Psoas muscle (tissue), 8 donors: ENCODE data around the gene VIM. TPM values are rescaled to one million over a fixed set of nuclear protein-coding genes. Genes with fewer than 3 reads are reported as not detected.

ENCODE experiments used
- ATAC-seq, 4 donors: fragments of 200-7000 bp; cut with Tn5 transposase; one replicate each; pipeline ENCODE4 v1.9.1; 2020; ENCODE audit warnings: moderate library complexity in 3 of 4, mild to moderate bottlenecking in 2 of 4
- DNase-seq, 2 donors: peaks; one replicate each; pipeline ENCODE4 v3.0.0-alpha.2; 2020
- H3K27ac ChIP-seq: fragments of 200-600 bp; one replicate; pipeline ENCODE4 v1.8.0; 2022
- H3K27me3 ChIP-seq, 3 donors: fragments of 200-600 bp in 1 of 3; one replicate each; pipeline versions ENCODE4 v1.6.1 to v1.8.0; 2013 to 2022; ENCODE audit warnings: low read length in 2 of 3, mild to moderate bottlenecking in 2 of 3, moderate library complexity in 1 of 3; ENCODE audit not compliant: insufficient read depth in 3 of 3
- H3K36me3 ChIP-seq, 2 donors: fragments of 200-600 bp in 1 of 2; one replicate each; pipeline versions ENCODE4 v1.6.1 to v1.8.0; 2013 to 2022; ENCODE audit warnings: low read depth in 1 of 2, mild to moderate bottlenecking in 1 of 2, moderate library complexity in 1 of 2; ENCODE audit not compliant: insufficient read depth in 1 of 2
- H3K4me1 ChIP-seq: fragments of 200-600 bp; one replicate; pipeline ENCODE4 v1.8.0; 2022
- H3K4me3 ChIP-seq: fragments of 200-600 bp; one replicate; pipeline ENCODE4 v1.8.0; 2022; ENCODE audit warnings: mild to moderate bottlenecking
- H3K9me3 ChIP-seq: fragments of 200-600 bp; one replicate; pipeline ENCODE4 v1.8.0; 2022
- WGBS, 3 donors: extraction: QIAGEN DNeasy Blood & Tissue Kit; methylation state at CpG; one replicate each; pipeline versions ENCODE4 v1.1.6 to v1.1.7; 2013; 5-methylcytosine and 5-hydroxymethylcytosine counted together
- intact Hi-C, 2 donors: fragments of 100-400 bp; cut with DNase I; formaldehyde crosslinking; loops; one replicate each; pipeline versions ENCODE4 v1.11.0 to v1.14.2; 2022
- polyA plus RNA-seq, 3 donors: library from polyadenylated mRNA; stranded (reverse); fragments of 200-250 nt; gene quantifications; one replicate each; pipeline ENCODE4 v1.2.3, GENCODE V29; 2013
- total RNA-seq, 4 donors: library from RNA; stranded (reverse); fragmentation: NEBNext Ultra II Directional in 2 of 4; extraction: Animal tissue kit (Norgen Biotek cat#: 25700) in 2 of 4; gene quantifications; one replicate each; pipeline versions ENCODE4 v1.2.1 to v1.2.4, GENCODE V29; 2021 to 2023
- TF ChIP-seq, protein P1 (sequence below): fragments of 200-600 bp; IDR thresholded peaks from one replicate; pipeline ENCODE4 v1.8.0; 2022; ENCODE audit warnings: antibody characterized with exemption
- donor health status: healthy with polysubstance abuse.
- donor health status: DM: no; HTN: no; CAD: no; lungs with moderate emphysema.
- donor health status: Bipolar disorder and iron deficiency.
- donor health status: healthy.
- donor health status: DM: yes; HTN: yes; CAD: no.
- donor health status: DM: no; HTN: no; CAD: no.
- donor health status: DM: no; HTN: no; CAD: no.
- donor health status: DM: yes; HTN: yes; CAD: no.

VIM gene
- total and polyA plus RNA-seq, 7 donors, result 126 to 443 (median 197) TPM

DNA sequence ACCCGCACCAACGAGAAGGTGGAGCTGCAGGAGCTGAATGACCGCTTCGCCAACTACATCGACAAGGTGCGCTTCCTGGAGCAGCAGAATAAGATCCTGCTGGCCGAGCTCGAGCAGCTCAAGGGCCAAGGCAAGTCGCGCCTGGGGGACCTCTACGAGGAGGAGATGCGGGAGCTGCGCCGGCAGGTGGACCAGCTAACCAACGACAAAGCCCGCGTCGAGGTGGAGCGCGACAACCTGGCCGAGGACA lies 1.6 kb downstream of the VIM start:
- Histone ChIP-seq H3K4me1 (peaks cover 22% of the 10 kb centered on the region), H3K9me3 (no peaks in the 10 kb centered on the region), H3K27ac (peak overlapping the region; percentile 83), H3K4me3 (peak overlapping the region; percentile 80), H3K27me3 (peaks cover 0 to 79% (median 8%) of the 10 kb centered on the region in 3 donors), H3K36me3 (peaks cover 3 to 33% of the 10 kb centered on the region in 2 donors)
- WGBS, 3 donors, result 0 to 1% (median 0%) methylated on average over 20 to 21 of the region's 21 CpGs
- DNase-seq (no peak), ATAC-seq (no peak)
- intact Hi-C loops, result no loop called here
- TF ChIP-seq, protein P1, sequence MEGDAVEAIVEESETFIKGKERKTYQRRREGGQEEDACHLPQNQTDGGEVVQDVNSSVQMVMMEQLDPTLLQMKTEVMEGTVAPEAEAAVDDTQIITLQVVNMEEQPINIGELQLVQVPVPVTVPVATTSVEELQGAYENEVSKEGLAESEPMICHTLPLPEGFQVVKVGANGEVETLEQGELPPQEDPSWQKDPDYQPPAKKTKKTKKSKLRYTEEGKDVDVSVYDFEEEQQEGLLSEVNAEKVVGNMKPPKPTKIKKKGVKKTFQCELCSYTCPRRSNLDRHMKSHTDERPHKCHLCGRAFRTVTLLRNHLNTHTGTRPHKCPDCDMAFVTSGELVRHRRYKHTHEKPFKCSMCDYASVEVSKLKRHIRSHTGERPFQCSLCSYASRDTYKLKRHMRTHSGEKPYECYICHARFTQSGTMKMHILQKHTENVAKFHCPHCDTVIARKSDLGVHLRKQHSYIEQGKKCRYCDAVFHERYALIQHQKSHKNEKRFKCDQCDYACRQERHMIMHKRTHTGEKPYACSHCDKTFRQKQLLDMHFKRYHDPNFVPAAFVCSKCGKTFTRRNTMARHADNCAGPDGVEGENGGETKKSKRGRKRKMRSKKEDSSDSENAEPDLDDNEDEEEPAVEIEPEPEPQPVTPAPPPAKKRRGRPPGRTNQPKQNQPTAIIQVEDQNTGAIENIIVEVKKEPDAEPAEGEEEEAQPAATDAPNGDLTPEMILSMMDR, result no peak

DNA sequence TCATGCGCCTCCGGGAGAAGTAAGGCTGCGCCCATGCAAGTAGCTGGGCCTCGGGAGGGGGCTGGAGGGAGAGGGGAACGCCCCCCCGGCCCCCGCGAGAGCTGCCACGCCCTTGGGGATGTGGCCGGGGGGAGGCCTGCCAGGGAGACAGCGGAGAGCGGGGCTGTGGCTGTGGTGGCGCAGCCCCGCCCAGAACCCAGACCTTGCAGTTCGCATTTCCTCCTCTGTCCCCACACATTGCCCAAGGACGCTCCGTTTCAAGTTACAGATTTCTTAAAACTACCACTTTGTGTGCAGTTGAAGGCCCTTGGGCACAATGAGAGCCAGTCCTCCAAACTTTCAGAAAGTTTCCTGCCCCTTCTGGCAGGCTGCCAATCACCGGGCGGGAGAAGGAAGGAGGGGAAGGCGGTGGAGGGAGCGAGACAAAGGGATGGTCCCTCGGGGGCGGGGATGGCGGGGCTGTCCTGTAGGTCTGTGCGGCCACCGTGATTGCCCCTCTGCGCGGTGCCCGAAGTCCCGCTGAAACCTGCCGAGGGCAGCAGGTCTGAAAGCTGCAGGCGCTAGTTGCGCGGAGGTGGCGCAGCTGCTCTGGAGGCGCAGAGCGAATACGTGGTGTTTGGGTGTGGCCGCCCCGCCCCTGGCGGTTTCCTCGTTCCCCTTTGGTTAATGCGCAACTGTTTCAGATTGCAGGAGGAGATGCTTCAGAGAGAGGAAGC lies 2.1 kb downstream of the VIM start:
- intact Hi-C loops, result no loop called here
- TF ChIP-seq, protein P1, result no peak
- 0 to 1% (median 0%) methylated on average over 42 to 43 of the region's 43 CpGs for WGBS, 3 donors

DNA sequence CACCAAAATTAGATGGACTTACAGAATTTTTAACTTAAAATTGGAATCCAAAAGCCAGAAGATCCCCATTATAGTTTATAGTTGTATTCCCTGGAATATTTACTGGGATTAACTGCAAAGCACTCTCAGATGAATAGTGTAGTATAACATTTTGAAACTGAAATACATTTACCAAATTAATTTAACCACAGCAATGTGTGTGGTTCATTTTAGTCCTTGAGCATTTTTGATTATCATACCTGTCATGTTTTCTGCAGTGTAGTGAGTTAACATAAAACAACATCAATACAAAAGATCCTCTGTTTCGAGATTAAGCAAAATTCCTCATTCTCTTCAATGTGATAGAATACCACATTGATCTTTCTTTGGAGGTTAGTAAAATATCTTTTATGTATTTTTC lies 3.7 kb downstream of the VIM start:
- H3K4me3 ChIP-seq, result peak overlapping the region; percentile 80
- DNase-seq (no peak), ATAC-seq (no peak)
- TF ChIP-seq, protein P1, result no peak
- peaks cover 41% of the 10 kb centered on the region for H3K4me1 ChIP-seq
- no peaks in the 10 kb centered on the region for H3K9me3 ChIP-seq
- no peak overlapping the region for H3K27ac ChIP-seq
- peaks cover 3 to 55% of the 10 kb centered on the region in 2 donors for H3K36me3 ChIP-seq
- intact Hi-C loops, result no loop called here
- 57 to 65% (median 63%) methylated on average over 1 of the region's 1 CpG for WGBS, 3 donors
- peaks cover 0 to 76% (median 11%) of the 10 kb centered on the region in 3 donors for H3K27me3 ChIP-seq

More for the DNA sequence above, 2.1 kb downstream of the VIM start:
- Histone ChIP-seq H3K4me3 (peak overlapping the region; percentile 80), H3K27me3 (peaks cover 0 to 83% (median 10%) of the 10 kb centered on the region in 3 donors), H3K9me3 (no peaks in the 10 kb centered on the region), H3K4me1 (peaks cover 26% of the 10 kb centered on the region), H3K36me3 (peaks cover 3 to 38% of the 10 kb centered on the region in 2 donors), H3K27ac (peak overlapping the region; percentile 83)
- DNase-seq (peak; percentile 85 to 90), ATAC-seq (peak; percentile 42 to 61 (median 57))

DNA sequence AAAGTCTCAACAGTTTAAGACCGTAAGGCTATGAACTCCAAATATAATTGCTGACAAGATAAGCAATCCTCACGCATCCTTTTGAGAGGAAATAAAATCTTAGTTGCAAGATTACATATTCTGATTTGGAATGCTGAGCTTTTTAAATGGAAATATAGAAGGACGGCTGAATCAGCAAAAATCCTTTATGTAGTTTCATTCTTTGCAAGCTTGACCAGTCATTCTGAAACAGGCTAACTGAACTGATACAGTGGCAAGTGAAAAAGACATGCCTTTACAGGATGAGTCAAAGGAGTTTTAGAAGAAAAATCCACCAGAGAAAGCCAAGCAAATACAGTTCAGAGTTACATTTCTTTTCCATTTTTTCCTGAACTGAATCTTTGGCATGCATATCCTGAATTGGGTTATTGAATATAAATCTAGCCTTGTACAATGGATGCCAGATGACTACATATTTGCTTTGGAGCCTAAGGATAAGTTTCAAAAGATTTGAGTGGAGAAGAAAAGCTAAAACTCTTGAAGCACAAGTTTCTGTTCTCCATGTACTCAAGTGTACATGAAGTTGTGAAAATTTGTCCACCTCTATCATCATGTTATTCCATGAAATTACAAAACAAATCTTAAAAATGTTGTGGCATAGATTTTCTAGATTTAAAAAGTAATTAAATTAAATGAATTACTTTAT lies 4.4 kb downstream of the VIM start:
- Histone ChIP-seq H3K4me1 (peaks cover 45% of the 10 kb centered on the region), H3K4me3 (peak overlapping the region; percentile 80), H3K9me3 (no peaks in the 10 kb centered on the region), H3K36me3 (peaks cover 3 to 61% of the 10 kb centered on the region in 2 donors), H3K27me3 (peaks cover 0 to 70% (median 11%) of the 10 kb centered on the region in 3 donors), H3K27ac (no peak overlapping the region)
- 26 to 54% (median 45%) methylated on average over 3 of the region's 3 CpGs for WGBS, 3 donors
- no peak for DNase-seq
- ATAC-seq, result no peak
- intact Hi-C loops, result no loop called here
- TF ChIP-seq, protein P1, result no peak
